WTC11 (cell line): Measurements from ENCODE around the gene NRG2. TPM values are rescaled to one million over a fixed set of nuclear protein-coding genes. Genes with fewer than 3 reads are reported as not detected.

ENCODE experiments used
- ATAC-seq: fragments of 200-7000 bp; cut with Tn5 transposase; 2 replicates; pipeline ENCODE4 v1.10.0; 2021; ENCODE audit warnings: mild to moderate bottlenecking, moderate library complexity
- CTCF ChIA-PET: fragments of 300-600 bp; sonication (Branson Sonifier 250); formaldehyde crosslinking; loops from one replicate; lab custom pipeline; 2021; ENCODE audit warnings: antibody characterized with exemption; lab: Charles Lee
- POLR2A ChIA-PET: fragments of 350-600 bp; sonication (Branson Sonifier 250); formaldehyde crosslinking; loops from one replicate; lab custom pipeline; 2021; ENCODE audit warnings: antibody characterized with exemption; lab: Charles Lee
- DNase-seq: peaks from one replicate; pipeline ENCODE4 v3.0.0; 2021; ENCODE audit warnings: low spot score
- H3K27ac Mint-ChIP-seq: 2 replicates; pipeline ENCODE4 v1.8.0; 2021; ENCODE audit warnings: mixed read lengths
- H3K27me3 Mint-ChIP-seq: 2 replicates; pipeline ENCODE4 v1.8.0; 2021; ENCODE audit warnings: low read depth, mild to moderate bottlenecking, moderate library complexity, mixed read lengths
- H3K36me3 Mint-ChIP-seq: 2 replicates; pipeline ENCODE4 v1.8.0; 2021; ENCODE audit warnings: mixed read lengths
- H3K4me1 Mint-ChIP-seq: 2 replicates; pipeline ENCODE4 v1.8.0; 2022; ENCODE audit warnings: mixed read lengths
- H3K4me3 Mint-ChIP-seq: 2 replicates; pipeline ENCODE4 v1.8.0; 2021; ENCODE audit warnings: mild to moderate bottlenecking, moderate library complexity, mixed read lengths
- H3K9me3 Mint-ChIP-seq: 2 replicates; pipeline ENCODE4 v1.8.0; 2021; ENCODE audit warnings: mixed read lengths
- ATF3 ChIP-seq: sonication (generic); formaldehyde crosslinking; conservative IDR thresholded peaks from 2 replicates; pipeline ENCODE4 v1.8.1; 2022; ENCODE audit warnings: mild to moderate bottlenecking, missing genetic modification reagents
- CBFB ChIP-seq: sonication (generic); formaldehyde crosslinking; IDR thresholded peaks from 2 replicates; pipeline ENCODE4 v1.8.1; 2022; ENCODE audit warnings: mild to moderate bottlenecking, low read depth, missing genetic modification reagents
- CREM ChIP-seq: sonication (generic); formaldehyde crosslinking; IDR thresholded peaks from 2 replicates; pipeline ENCODE4 v1.8.1; 2022; ENCODE audit warnings: mild to moderate bottlenecking, missing genetic modification reagents, moderate library complexity
- E2F1 ChIP-seq: sonication (generic); formaldehyde crosslinking; IDR thresholded peaks from 2 replicates; pipeline ENCODE4 v1.8.0; 2022; ENCODE audit warnings: mild to moderate bottlenecking, missing genetic modification reagents
- ELF4 ChIP-seq: sonication (generic); formaldehyde crosslinking; IDR thresholded peaks from 2 replicates; pipeline ENCODE4 v1.8.1; 2022; ENCODE audit warnings: low read depth, mild to moderate bottlenecking, moderate library complexity, missing genetic modification reagents
- ESRRA ChIP-seq: sonication (generic); formaldehyde crosslinking; IDR thresholded peaks from 2 replicates; pipeline ENCODE4 v1.8.1; 2022; ENCODE audit warnings: mild to moderate bottlenecking, missing genetic modification reagents, borderline replicate concordance
- ETV6 ChIP-seq: sonication (generic); formaldehyde crosslinking; IDR thresholded peaks from 2 replicates; pipeline ENCODE4 v1.8.1; 2022; ENCODE audit warnings: mild to moderate bottlenecking, missing genetic modification reagents
- FOXP1 ChIP-seq: sonication (generic); formaldehyde crosslinking; IDR thresholded peaks from 2 replicates; pipeline ENCODE4 v1.8.0; 2022; ENCODE audit warnings: missing genetic modification reagents, mild to moderate bottlenecking, moderate library complexity, borderline replicate concordance
- HMGA2 ChIP-seq: fragments of 250-450 bp; sonication (Bioruptor Pico); IDR thresholded peaks from 2 replicates; pipeline ENCODE4 v1.4.0; 2021; ENCODE audit warnings: mild to moderate bottlenecking, moderate library complexity
- IRF2 ChIP-seq: sonication (generic); formaldehyde crosslinking; IDR thresholded peaks from 2 replicates; pipeline ENCODE4 v1.8.0; 2022; ENCODE audit warnings: low read depth, missing genetic modification reagents, borderline replicate concordance
- JAZF1 ChIP-seq: fragments of 250-450 bp; sonication (Bioruptor Pico); IDR thresholded peaks from 2 replicates; pipeline ENCODE4 v1.9.0; 2021; ENCODE audit warnings: moderate library complexity, mild to moderate bottlenecking, inconsistent platforms
- KAT7 ChIP-seq: sonication (generic); formaldehyde crosslinking; IDR thresholded peaks from 2 replicates; pipeline ENCODE4 v1.8.1; 2023; ENCODE audit warnings: missing genetic modification reagents, mild to moderate bottlenecking, borderline replicate concordance
- NFYB ChIP-seq: sonication (generic); formaldehyde crosslinking; conservative IDR thresholded peaks from 2 replicates; pipeline ENCODE4 v1.8.0; 2022; ENCODE audit warnings: low read depth, missing genetic modification reagents
- NR2C2 ChIP-seq: sonication (generic); formaldehyde crosslinking; IDR thresholded peaks from 2 replicates; pipeline ENCODE4 v1.8.0; 2022; ENCODE audit warnings: mild to moderate bottlenecking, missing genetic modification reagents
- PRDM15 ChIP-seq: sonication (generic); formaldehyde crosslinking; IDR thresholded peaks from 2 replicates; pipeline ENCODE4 v1.8.0; 2022; ENCODE audit warnings: missing genetic modification reagents
- RELA ChIP-seq: sonication (generic); formaldehyde crosslinking; IDR thresholded peaks from 2 replicates; pipeline ENCODE4 v1.8.1; 2022; ENCODE audit warnings: missing genetic modification reagents, mild to moderate bottlenecking, borderline replicate concordance
- SMAD3 ChIP-seq: sonication (generic); formaldehyde crosslinking; IDR thresholded peaks from 2 replicates; pipeline ENCODE4 v1.8.0; 2022; ENCODE audit warnings: missing genetic modification reagents, mild to moderate bottlenecking, borderline replicate concordance
- SMAD4 ChIP-seq: sonication (generic); formaldehyde crosslinking; IDR thresholded peaks from 2 replicates; pipeline ENCODE4 v1.8.0; 2022; ENCODE audit warnings: mild to moderate bottlenecking, missing genetic modification reagents
- SP1 ChIP-seq: sonication (generic); formaldehyde crosslinking; conservative IDR thresholded peaks from 2 replicates; pipeline ENCODE4 v1.8.1; 2022; ENCODE audit warnings: missing genetic modification reagents
- TCF7 ChIP-seq: sonication (generic); formaldehyde crosslinking; IDR thresholded peaks from 2 replicates; pipeline ENCODE4 v1.8.0; 2022; ENCODE audit warnings: mild to moderate bottlenecking, low read depth, missing genetic modification reagents, moderate library complexity
- TEAD1 ChIP-seq: sonication (generic); formaldehyde crosslinking; IDR thresholded peaks from 2 replicates; pipeline ENCODE4 v1.8.0; 2022; ENCODE audit warnings: mild to moderate bottlenecking, missing genetic modification reagents
- TEAD4 ChIP-seq: sonication (generic); formaldehyde crosslinking; IDR thresholded peaks from 2 replicates; pipeline ENCODE4 v1.8.0; 2022; ENCODE audit warnings: mild to moderate bottlenecking, missing genetic modification reagents
- TP53 ChIP-seq: sonication (generic); formaldehyde crosslinking; IDR thresholded peaks from 2 replicates; pipeline ENCODE4 v1.8.1; 2023; ENCODE audit warnings: mild to moderate bottlenecking, missing genetic modification reagents
- ZBTB43 ChIP-seq: sonication (generic); formaldehyde crosslinking; IDR thresholded peaks from 2 replicates; pipeline ENCODE4 v1.8.1; 2023; ENCODE audit warnings: mild to moderate bottlenecking, missing genetic modification reagents
- ZMAT4 ChIP-seq: fragments of 250-450 bp; sonication (Bioruptor Pico); IDR thresholded peaks from 2 replicates; pipeline ENCODE4 v1.9.0; 2021; ENCODE audit warnings: mild to moderate bottlenecking
- ZNF396 ChIP-seq: fragments of 250-450 bp; sonication (Bioruptor Pico); IDR thresholded peaks from 2 replicates; pipeline ENCODE4 v1.8.0; 2021; ENCODE audit warnings: mild to moderate bottlenecking, moderate library complexity, borderline replicate concordance
- total RNA-seq: library from RNA; stranded (reverse); gene quantifications from 3 replicates; pipeline ENCODE4 v1.2.3, GENCODE V29; 2021

Gene NRG2
- total RNA-seq, 1 experiment from 2014 or later, result 0.44 TPM

- no peak for TF ChIP-seq ETV6 (CRISPR knock-in tag)
- no peak for TF ChIP-seq IRF2
- no peak for TF ChIP-seq CREM (CRISPR knock-in tag)
- TF ChIP-seq RELA, result no peak
- no peak for TF ChIP-seq ELF4 (CRISPR knock-in tag)
- no peak for TF ChIP-seq TEAD4 (CRISPR knock-in tag)
- TF ChIP-seq FOXP1 (CRISPR knock-in tag), result no peak
- no peak for TF ChIP-seq TCF7 (CRISPR knock-in tag)
- TF ChIP-seq HMGA2 (CRISPR knock-in tag), result no peak
- no peak for TF ChIP-seq NFYB (CRISPR knock-in tag)
- TF ChIP-seq TP53 (CRISPR knock-in tag), result no peak
- no peak for TF ChIP-seq CBFB
- no peak for TF ChIP-seq E2F1 (CRISPR knock-in tag)
- TF ChIP-seq NR2C2, result no peak
- TF ChIP-seq KAT7 (CRISPR knock-in tag), result no peak
- TF ChIP-seq SMAD4, result no peak
- no peak for TF ChIP-seq ZNF396
- TF ChIP-seq SMAD3, result no peak
- Mint-ChIP-seq H3K4me3 (no peak overlapping the region), H3K27ac (no peak overlapping the region), H3K36me3 (no peaks in the 10 kb centered on the region), H3K9me3 (no peaks in the 10 kb centered on the region), H3K4me1 (peaks cover 4% of the 10 kb centered on the region; the same call in 1 of the 2 replicates), H3K27me3 (peaks cover 21% of the 10 kb centered on the region)
- ChIA-PET POLR2A (no interaction called here), CTCF (interaction anchor here (1.1 to 1.2 kb wide), 2 partner anchors 52 to 255 kb away, joined by 4 to 5 read pairs; no protein-coding TSS in a partner anchor)
- ATAC-seq (no peak), DNase-seq (no peak)
Observed at GRCh38 chr5:140020601-140021177, 22.4 kb downstream of the NRG2 start.

GRCh38 chr5:140018920-140019644, 24.0 kb downstream of the NRG2 start:
- no peaks in the 10 kb centered on the region for H3K4me1 Mint-ChIP-seq
- H3K36me3 Mint-ChIP-seq, result no peaks in the 10 kb centered on the region
- DNase-seq, result no peak
- ATAC-seq, result no peak
- TF ChIP-seq ZNF396 (no peak), ZMAT4 (no peak), ESRRA (CRISPR knock-in tag) (no peak), ZBTB43 (CRISPR knock-in tag) (no peak), TP53 (CRISPR knock-in tag) (no peak), PRDM15 (CRISPR knock-in tag) (no peak), JAZF1 (CRISPR knock-in tag) (no peak), SP1 (no peak), CBFB (no peak), TEAD1 (CRISPR knock-in tag) (no peak), ATF3 (CRISPR knock-in tag) (no peak)
- H3K4me3 Mint-ChIP-seq, result no peak overlapping the region
- CTCF ChIA-PET, result interaction anchor here (1.2 to 1.3 kb wide), 2 partner anchors 50 to 254 kb away, joined by 4 to 5 read pairs; no protein-coding TSS in a partner anchor
- peaks cover 5% of the 10 kb centered on the region for H3K27me3 Mint-ChIP-seq
- POLR2A ChIA-PET, result no interaction called here
- no peaks in the 10 kb centered on the region for H3K9me3 Mint-ChIP-seq
- H3K27ac Mint-ChIP-seq, result no peak overlapping the region
